Suppressor macrophage treated with lipopolysaccharide for 1 hour (primary cell): Measurements from ENCODE around the gene MEX3A.
"Not testable (repeated sequence)": the region's sequence is repeated elsewhere in the genome, so short reads cannot be mapped to it uniquely, and the experiment has no call there.

Experiments
- DNase-seq, 3 donors: peaks; one replicate each; pipeline ENCODE4 v3.0.0-alpha.2; 2020 to 2022

Gene MEX3A

GRCh38 chr1:156118177-156118868 lies 36.1 kb upstream of the MEX3A start:
- DNase-seq = no peak

- no peak for DNase-seq
Measured at GRCh38 chr1:156117414-156118176, 35.3 kb upstream of the MEX3A start.

- not testable (repeated sequence) for DNase-seq
Measured at GRCh38 chr1:156116731-156117130, 34.5 kb upstream of the MEX3A start.

DNA sequence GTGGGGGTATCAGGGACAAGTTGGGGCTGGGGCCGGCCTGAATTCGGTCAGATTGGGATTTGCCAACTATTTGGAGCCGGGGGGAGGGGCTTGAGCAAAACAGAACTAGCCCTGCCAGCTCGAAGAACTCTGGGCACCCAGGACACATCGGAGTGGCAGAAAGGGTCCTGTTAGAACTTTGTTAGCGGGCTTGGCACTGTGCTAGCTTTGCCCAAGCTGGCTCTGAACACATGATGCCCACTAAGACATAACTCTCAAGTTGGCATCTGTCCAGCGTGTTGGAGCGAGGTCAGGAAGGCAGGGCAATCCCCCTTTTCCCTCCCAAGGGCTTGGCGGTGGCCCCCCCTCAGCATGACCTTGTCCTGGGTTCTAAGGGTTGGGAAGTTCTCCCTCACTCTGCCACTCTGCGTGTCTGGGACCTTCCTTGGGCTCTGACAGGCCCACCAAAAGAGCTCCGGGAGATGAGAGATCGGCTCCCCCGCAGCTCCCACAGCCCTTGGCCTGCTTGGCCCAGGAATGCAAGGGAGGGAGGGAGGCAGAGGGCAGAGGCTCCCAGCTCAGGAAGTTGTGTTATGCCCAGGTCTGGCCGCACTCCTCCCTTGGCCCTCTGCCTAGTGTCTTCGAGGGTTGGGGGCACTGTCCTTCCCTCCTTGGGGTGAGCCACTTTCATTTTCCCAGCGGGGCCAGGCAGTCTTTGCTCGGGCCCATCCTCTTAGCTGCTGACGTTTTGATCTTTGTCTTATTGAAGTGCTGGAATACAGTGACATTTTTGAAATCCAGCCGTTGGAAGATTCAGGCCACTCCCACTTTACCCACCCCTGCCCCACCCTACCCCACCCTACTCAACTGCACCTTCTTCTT lies 33.5 kb upstream of the MEX3A start:
- DNase-seq = peak in 2 of 3 donors; percentile 40 to 46

DNA sequence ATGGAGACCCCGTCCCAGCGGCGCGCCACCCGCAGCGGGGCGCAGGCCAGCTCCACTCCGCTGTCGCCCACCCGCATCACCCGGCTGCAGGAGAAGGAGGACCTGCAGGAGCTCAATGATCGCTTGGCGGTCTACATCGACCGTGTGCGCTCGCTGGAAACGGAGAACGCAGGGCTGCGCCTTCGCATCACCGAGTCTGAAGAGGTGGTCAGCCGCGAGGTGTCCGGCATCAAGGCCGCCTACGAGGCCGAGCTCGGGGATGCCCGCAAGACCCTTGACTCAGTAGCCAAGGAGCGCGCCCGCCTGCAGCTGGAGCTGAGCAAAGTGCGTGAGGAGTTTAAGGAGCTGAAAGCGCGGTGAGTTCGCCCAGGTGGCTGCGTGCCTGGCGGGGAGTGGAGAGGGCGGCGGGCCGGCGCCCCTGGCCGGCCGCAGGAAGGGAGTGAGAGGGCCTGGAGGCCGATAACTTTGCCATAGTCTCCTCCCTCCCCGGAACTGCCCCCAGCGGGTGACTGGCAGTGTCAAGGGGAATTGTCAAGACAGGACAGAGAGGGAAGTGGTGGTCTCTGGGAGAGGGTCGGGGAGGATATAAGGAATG lies 32.8 kb upstream of the MEX3A start:
- peak; percentile 47 to 65 (median 48) for DNase-seq

GRCh38 chr1:156114101-156114918 lies 32.0 kb upstream of the MEX3A start, which contains the start of gene LMNA:
LMNA (plus strand) TSS chr1:156114711; CDS start chr1:156114919, 208 bp downstream.
- DNase-seq = peak; percentile 94 to 96 (median 95)

DNA sequence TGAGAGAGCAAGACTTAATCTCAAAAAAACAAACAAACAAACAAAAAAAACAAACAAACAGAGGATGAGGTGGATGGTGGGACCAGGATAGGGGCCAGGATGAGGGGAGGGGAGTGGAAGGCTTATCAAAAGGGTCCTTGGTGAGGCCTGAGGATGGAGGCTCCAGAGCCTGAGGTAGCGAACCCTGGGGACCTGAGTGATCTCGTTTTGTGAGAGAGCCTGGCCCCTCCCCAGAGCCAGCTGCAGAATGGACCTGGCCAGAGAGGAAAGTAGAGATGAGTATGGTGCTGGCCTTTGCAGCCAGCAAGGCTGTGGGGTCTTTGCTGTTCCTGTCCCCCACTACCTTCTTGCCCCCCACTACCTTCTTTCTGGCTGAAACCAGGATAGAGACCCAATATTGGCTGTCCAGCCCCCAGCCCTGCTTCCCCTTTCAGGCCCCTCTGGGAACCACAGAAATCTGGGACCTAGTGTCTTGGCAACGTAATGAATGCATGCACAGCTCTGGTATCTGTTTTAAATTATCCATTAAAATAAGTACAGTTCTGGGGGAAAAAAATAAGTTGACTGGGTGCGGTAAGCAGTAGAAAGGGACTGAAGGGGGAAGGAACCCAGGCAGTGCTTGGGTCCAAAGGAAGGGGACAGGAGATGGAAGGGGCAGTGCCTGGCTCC lies 31.2 kb upstream of the MEX3A start:
- no peak for DNase-seq

- DNase-seq = no peak
Measured at GRCh38 chr1:156112276-156113137, 30.2 kb upstream of the MEX3A start.

GRCh38 chr1:156111355-156111962 lies 29.2 kb upstream of the MEX3A start:
- no peak for DNase-seq

GRCh38 chr1:156110252-156110651 lies 28.0 kb upstream of the MEX3A start:
- no peak for DNase-seq

GRCh38 chr1:156108664-156109241 lies 26.5 kb upstream of the MEX3A start:
- no peak for DNase-seq

DNA sequence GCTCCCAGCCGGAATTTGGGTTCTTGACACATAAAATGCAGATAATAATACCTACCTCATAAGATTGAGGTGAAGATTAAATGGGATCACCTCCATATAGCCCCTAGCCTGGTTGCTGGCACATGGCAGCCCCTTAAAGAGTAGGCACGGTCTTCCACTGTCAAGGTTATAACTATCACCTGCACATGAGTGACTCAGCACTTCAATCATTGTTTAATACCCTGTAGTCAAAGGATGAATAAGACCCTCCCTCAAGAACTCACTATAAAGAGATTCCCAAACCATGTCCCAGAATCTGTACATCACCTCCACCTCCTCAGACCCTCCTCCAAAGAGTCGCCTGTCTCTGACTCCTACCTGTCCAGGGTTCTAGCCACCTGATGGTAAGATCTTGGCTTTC lies 25.8 kb upstream of the MEX3A start:
- DNase-seq = no peak

DNA sequence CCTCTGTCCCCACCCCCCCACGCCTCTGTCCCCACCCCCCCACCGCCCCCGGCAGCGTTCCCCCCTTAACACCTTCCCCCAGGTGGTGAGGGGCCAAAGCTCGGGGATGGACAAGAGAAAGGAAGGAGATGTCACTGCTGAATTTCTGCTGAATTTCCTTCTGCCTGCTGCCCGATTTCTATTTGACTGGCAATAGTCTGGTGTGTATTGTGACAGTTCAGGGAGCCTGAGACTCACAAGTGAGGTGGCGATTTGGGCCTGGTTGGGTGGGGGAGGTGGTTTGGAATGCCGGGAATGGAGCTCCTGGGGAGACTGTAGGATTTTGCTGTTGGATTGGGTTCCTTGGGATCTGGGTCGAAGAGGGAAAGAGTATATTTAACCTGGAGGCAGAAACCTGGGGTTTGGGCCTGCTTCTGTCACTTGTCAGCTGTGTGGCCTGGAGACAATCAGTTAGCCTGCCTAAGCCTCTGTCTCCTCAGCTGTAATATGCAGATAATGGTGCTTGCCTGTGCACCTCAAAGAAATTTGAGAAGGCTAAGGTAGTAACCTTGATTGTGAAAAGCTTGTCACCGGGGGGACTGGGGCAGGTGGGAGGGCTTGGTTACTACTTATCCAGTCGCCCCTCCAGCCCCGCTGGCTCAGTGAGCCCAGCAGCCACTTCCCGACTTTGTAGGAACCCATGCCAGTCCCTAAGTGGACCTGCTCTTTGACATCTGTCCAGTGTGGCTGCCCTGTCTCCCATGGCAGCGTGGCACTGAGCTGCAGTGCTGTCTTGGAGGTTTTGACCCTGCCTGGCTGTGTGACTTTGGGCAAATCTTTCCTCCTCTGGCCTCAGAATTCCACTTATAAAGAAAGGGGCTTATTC lies 24.6 kb upstream of the MEX3A start:
- peak; percentile 30 to 45 (median 42) for DNase-seq

GRCh38 chr1:156104861-156105832 lies 22.9 kb upstream of the MEX3A start:
- DNase-seq = no peak

DNA sequence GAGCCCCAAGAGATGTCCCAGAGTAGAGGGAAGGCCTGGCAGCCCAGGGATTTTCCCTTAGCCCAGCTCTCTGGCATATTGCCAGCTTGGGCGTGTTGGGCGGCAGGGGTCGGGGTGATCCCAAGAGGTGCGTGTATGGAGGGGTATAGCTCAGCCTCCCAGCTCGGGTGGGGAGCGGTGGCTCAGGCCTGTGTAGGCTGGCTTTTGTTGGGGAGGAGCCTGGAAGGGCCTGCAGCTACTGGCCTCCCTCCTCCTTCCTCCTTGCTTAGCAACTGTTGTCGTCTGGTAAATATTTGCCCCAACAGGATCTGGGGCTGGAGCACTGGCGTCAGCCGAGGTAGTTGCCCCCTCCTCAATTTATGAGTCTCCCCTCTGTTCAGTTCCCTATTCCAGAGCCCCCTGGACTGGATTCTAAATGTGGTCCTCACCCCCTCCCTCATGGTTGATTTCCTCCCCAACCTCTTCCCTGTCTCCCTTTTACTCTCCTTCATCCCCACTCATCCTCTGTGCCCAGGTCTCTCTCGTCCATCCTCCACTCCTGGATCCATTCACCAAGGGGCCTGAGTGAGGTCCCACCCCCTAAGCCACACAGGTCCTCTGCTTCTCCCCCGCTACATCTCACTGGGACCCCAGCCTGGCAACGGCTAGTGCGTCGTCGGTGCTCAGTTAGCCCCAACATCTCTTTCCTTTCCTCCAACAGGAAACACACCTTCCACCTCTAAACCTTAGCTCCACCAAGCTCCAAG lies 22.0 kb upstream of the MEX3A start:
- peak; percentile 57 to 65 (median 65) for DNase-seq

DNA sequence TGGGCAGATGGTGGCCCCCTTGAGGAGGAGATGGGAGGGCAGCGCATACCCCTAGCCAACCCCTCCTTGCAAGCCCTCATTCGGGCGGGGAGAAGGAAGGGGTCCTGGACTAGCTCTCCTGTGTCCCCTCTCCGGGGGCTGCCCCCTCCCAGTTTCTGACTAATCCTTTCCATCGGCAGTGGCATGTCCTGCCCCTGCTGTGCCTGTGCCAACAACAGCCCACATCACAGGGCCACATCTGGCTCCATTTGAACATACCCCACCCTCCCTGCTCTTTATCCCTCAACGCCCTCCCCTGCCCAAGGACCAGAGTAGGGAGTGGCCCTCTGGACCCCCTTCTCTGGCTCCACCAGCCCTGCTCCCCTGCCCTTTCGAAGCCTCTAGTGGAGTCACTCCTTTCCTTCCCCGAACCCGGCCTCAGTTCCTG lies 21.3 kb upstream of the MEX3A start:
- no peak for DNase-seq
